Neural progenitor cell (in vitro differentiated cells): ENCODE measurements around the gene GALNT7. TPM values are rescaled to one million over a fixed set of nuclear protein-coding genes. Genes with fewer than 3 reads are reported as not detected.

ENCODE experiments used
- DNase-seq: peaks from one replicate; pipeline ENCODE4 v3.0.0-alpha.2; 2016; ENCODE audit warnings: low spot score
- H2AFZ ChIP-seq: fragments of 200-600 bp; sonication (generic); replicated peaks from 2 replicates; pipeline ENCODE4 v1.6.1; 2016; ENCODE audit warnings: antibody characterized with exemption
- H3F3A ChIP-seq: fragments of 200-600 bp; sonication (generic); 2 replicates; pipeline ENCODE4 v1.6.1; 2016; ENCODE audit warnings: antibody characterized with exemption, low read depth
- H3K27ac ChIP-seq: fragments of 200-600 bp; sonication (generic); 2 replicates; pipeline ENCODE4 v1.5.1; 2016; ENCODE audit warnings: mild to moderate bottlenecking
- H3K27me3 ChIP-seq: fragments of 200-600 bp; sonication (generic); 2 replicates; pipeline ENCODE4 v1.6.1; 2016; ENCODE audit warnings: mild to moderate bottlenecking, moderate library complexity
- H3K36me3 ChIP-seq: fragments of 200-600 bp; sonication (generic); 2 replicates; pipeline ENCODE4 v1.5.1; 2016
- H3K4me1 ChIP-seq: fragments of 200-600 bp; sonication (generic); 2 replicates; pipeline ENCODE4 v1.6.1; 2016; ENCODE audit warnings: mixed run types
- H3K4me2 ChIP-seq: fragments of 200-600 bp; sonication (generic); 2 replicates; pipeline ENCODE4 v1.6.1; 2016
- H3K4me3 ChIP-seq: fragments of 200-600 bp; sonication (generic); 2 replicates; pipeline ENCODE4 v1.5.1; 2016
- H3K79me2 ChIP-seq: fragments of 200-600 bp; sonication (generic); 2 replicates; pipeline ENCODE4 v1.6.1; 2016; ENCODE audit warnings: low read depth
- H3K9ac ChIP-seq: fragments of 200-600 bp; sonication (generic); 2 replicates; pipeline ENCODE4 v1.6.1; 2016
- H3K9me3 ChIP-seq: fragments of 200-600 bp; sonication (generic); 2 replicates; pipeline ENCODE4 v1.5.1; 2016; ENCODE audit warnings: low read depth
- H4K20me1 ChIP-seq: fragments of 200-600 bp; sonication (generic); 2 replicates; pipeline ENCODE4 v1.6.1; 2016; ENCODE audit warnings: low read depth
- H3K27ac Mint-ChIP-seq: 3 replicates; pipeline ENCODE4 v1.8.0; 2021; ENCODE audit warnings: mixed read lengths
- H3K27me3 Mint-ChIP-seq: 2 replicates; pipeline ENCODE4 v1.8.0; 2022; ENCODE audit warnings: low read depth, mild to moderate bottlenecking, inconsistent platforms, moderate library complexity, mixed read lengths; ENCODE audit not compliant: insufficient read depth
- H3K36me3 Mint-ChIP-seq: 3 replicates; pipeline ENCODE4 v1.8.0; 2021; ENCODE audit warnings: mixed read lengths
- H3K4me1 Mint-ChIP-seq: 3 replicates; pipeline ENCODE4 v1.8.0; 2021; ENCODE audit warnings: mixed read lengths
- H3K4me3 Mint-ChIP-seq: 3 replicates; pipeline ENCODE4 v1.8.0; 2021; ENCODE audit warnings: mild to moderate bottlenecking, moderate library complexity, mixed read lengths
- H3K9me3 Mint-ChIP-seq: 3 replicates; pipeline ENCODE4 v1.8.0; 2020; ENCODE audit warnings: mixed read lengths
- CTCF ChIP-seq: fragments of 200-600 bp; sonication (generic); IDR thresholded peaks from 2 replicates; pipeline ENCODE4 v1.5.1; 2017; ENCODE audit warnings: antibody characterized with exemption, mild to moderate bottlenecking
- EZH2 ChIP-seq: fragments of 200-600 bp; sonication (generic); IDR thresholded peaks from 2 replicates; pipeline ENCODE4 v1.6.1; 2017; ENCODE audit warnings: antibody characterized with exemption, mild to moderate bottlenecking, moderate library complexity
- EZH2phosphoT487 ChIP-seq: fragments of 200-600 bp; sonication (generic); IDR thresholded peaks from 2 replicates; pipeline ENCODE4 v1.6.1; 2017; ENCODE audit warnings: antibody characterized with exemption
- total RNA-seq: library from RNA; depleted of rRNA; stranded (reverse); fragments of >200 nt; gene quantifications from 2 replicates; pipeline ENCODE4 v1.2.3, GENCODE V29; 2015; ENCODE audit warnings: low replicate concordance

The GALNT7 gene
- total RNA-seq, 1 donor from 2014 or later = 62.3 TPM

DNA sequence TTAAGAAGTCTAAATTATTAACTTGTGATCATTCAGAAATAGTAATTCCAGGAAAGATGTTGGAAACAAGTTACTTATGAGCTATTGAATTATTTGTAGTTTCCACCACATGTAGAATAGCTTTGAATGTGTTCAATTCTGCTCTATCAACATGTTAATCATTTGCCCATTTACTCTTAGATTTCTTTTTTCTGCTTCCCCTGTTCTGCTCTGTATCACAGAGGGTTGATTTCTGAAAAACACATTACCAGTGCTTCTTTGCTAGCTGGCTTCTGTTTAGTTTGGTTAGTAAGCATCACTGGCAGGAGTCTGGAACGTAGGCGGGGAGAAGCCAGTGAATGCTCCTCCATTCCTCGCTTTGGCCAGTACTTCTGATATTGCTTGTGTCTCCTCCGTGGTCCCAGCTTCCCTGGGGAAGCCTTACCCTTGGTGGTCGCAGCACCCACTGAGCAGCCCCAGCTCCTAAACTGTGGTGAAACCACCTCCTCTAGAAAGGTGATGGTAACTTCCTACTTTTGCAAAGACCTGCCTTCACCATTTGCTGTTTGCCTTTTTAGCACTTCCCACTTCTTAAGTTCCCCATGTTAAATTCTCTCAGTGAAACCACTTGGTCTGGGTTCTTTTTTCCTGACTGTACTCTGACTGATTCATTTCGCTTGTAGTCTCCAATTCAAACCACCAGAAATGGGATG lies 40.3 kb upstream of the GALNT7 start:
- no peaks in the 10 kb centered on the region for H3K36me3 ChIP-seq
- Mint-ChIP-seq H3K27ac (no peak overlapping the region), H3K4me1 (no peaks in the 10 kb centered on the region), H3K4me3 (no peak overlapping the region), H3K27me3 (peaks cover 2% of the 10 kb centered on the region), H3K9me3 (no peaks in the 10 kb centered on the region), H3K36me3 (no peaks in the 10 kb centered on the region)
- H3K27ac ChIP-seq = no peak overlapping the region
- H2AFZ ChIP-seq = peak overlapping the region; percentile 26
- TF ChIP-seq EZH2phosphoT487 = no peak
- no peak for TF ChIP-seq CTCF
- TF ChIP-seq EZH2 = no peak
- H3K4me3 ChIP-seq = no peak overlapping the region
- no peaks in the 10 kb centered on the region for H3K27me3 ChIP-seq
- H3K4me1 ChIP-seq = no peaks in the 10 kb centered on the region
- H3F3A ChIP-seq = no peaks in the 10 kb centered on the region
- H3K9me3 ChIP-seq = no peaks in the 10 kb centered on the region
- H3K79me2 ChIP-seq = no peaks in the 10 kb centered on the region
- no peak for DNase-seq
- H3K9ac ChIP-seq = no peak overlapping the region
- no peaks in the 10 kb centered on the region for H4K20me1 ChIP-seq
- H3K4me2 ChIP-seq = no peak overlapping the region

DNA sequence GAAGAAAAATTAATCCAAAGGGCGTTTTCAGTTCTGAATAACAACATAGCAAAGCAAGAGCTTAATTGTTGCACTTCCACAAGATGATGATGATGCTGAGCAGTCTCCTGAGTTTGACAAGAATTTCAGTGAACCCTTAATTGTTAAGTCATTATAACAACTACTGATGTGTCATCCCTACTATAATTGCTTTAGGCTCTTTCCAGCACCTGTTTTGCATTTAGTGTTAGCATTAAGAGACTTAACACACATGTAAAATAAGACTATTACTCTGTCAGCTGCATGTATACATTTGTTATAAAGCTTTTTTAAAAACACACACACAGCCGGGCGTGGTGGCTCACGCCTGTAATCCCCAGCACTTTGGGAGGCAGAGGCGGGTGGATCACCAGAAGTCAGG lies 37.9 kb upstream of the GALNT7 start:
- Mint-ChIP-seq H3K4me1 (no peaks in the 10 kb centered on the region), H3K4me3 (no peak overlapping the region), H3K27me3 (no peaks in the 10 kb centered on the region), H3K36me3 (no peaks in the 10 kb centered on the region), H3K9me3 (no peaks in the 10 kb centered on the region), H3K27ac (no peak overlapping the region)
- H3K9me3 ChIP-seq = no peaks in the 10 kb centered on the region
- no peak overlapping the region for H2AFZ ChIP-seq
- TF ChIP-seq EZH2 (no peak), CTCF (no peak), EZH2phosphoT487 (no peak)
- H3K4me1 ChIP-seq = no peaks in the 10 kb centered on the region
- H3K4me3 ChIP-seq = no peak overlapping the region
- no peaks in the 10 kb centered on the region for H3F3A ChIP-seq
- no peak for DNase-seq
- no peaks in the 10 kb centered on the region for H3K27me3 ChIP-seq
- no peak overlapping the region for H3K9ac ChIP-seq
- no peaks in the 10 kb centered on the region for H3K79me2 ChIP-seq
- H3K27ac ChIP-seq = no peak overlapping the region
- H3K36me3 ChIP-seq = no peaks in the 10 kb centered on the region
- no peaks in the 10 kb centered on the region for H4K20me1 ChIP-seq
- H3K4me2 ChIP-seq = no peak overlapping the region

- Histone ChIP-seq H3F3A (no peaks in the 10 kb centered on the region), H3K27ac (no peak overlapping the region), H3K4me1 (peaks cover 1% of the 10 kb centered on the region), H3K4me3 (no peak overlapping the region), H4K20me1 (no peaks in the 10 kb centered on the region), H3K79me2 (no peaks in the 10 kb centered on the region), H3K4me2 (no peak overlapping the region), H3K36me3 (no peaks in the 10 kb centered on the region), H3K27me3 (no peaks in the 10 kb centered on the region), H2AFZ (no peak overlapping the region), H3K9me3 (no peaks in the 10 kb centered on the region), H3K9ac (no peak overlapping the region)
- Mint-ChIP-seq H3K9me3 (no peaks in the 10 kb centered on the region), H3K4me3 (no peak overlapping the region), H3K27ac (no peak overlapping the region), H3K36me3 (no peaks in the 10 kb centered on the region), H3K4me1 (peaks cover under 1% of the 10 kb centered on the region), H3K27me3 (no peaks in the 10 kb centered on the region)
- DNase-seq = no peak
- TF ChIP-seq CTCF (no peak), EZH2 (no peak), EZH2phosphoT487 (no peak)
Observed at GRCh38 chr4:173134426-173134825, 34.2 kb upstream of the GALNT7 start.
